Measurements from ENCODE around the gene MBTPS1. TPM values are rescaled to one million over a fixed set of nuclear protein-coding genes. Genes with fewer than 3 reads are reported as not detected.

Gene MBTPS1
- total RNA-seq, 1 experiment from 2014 or later: 56.1 TPM

- Histone ChIP-seq H3K36me3 (ENCODE audit: low read depth, low read length) (no peaks in the 10 kb centered on the region), H3K9me3 (ENCODE audit: low read length) (no peaks in the 10 kb centered on the region), H3K4me1 (ENCODE audit: insufficient read depth, low read length) (no peaks in the 10 kb centered on the region), H3K27me3 (ENCODE audit: low read length) (no peaks in the 10 kb centered on the region), H3K79me2 (ENCODE audit: low read length) (no peaks in the 10 kb centered on the region), H2AFZ (ENCODE audit: low read length) (no peak overlapping the region), H3F3A (ENCODE audit: low read length, unreplicated experiment) (no peaks in the 10 kb centered on the region), H4K20me1 (ENCODE audit: low read length) (no peaks in the 10 kb centered on the region), H3K27ac (ENCODE audit: low read length) (no peak overlapping the region), H3K9me2 (replicated peaks; ENCODE audit: low read length) (no peaks in the 10 kb centered on the region), H3K9ac (ENCODE audit: low read length) (no peak overlapping the region), H3K4me3 (ENCODE audit: low read length) (no peak overlapping the region), H3K4me2 (ENCODE audit: low read length) (no peak overlapping the region)
- ChIA-PET POLR2A (ENCODE audit: unreplicated experiment) (no interaction called here), CTCF (no interaction called here)
- intact Hi-C loops (cut with micrococcal nuclease): no loop called here
- TF ChIP-seq EZH2 (IDR thresholded peaks at IDR 0.05; ENCODE audit: low read length, unreplicated experiment): no peak
- TF ChIP-seq CTCF (conservative IDR thresholded peaks at IDR 0.05; ENCODE audit: low read depth, low read length): no peak
- TF ChIP-seq EZH2phosphoT487 (IDR thresholded peaks at IDR 0.05; ENCODE audit: borderline replicate concordance, low read length): no peak
- DNase-seq (no peak), ATAC-seq (no peak)
- BruUV-seq (replicated peaks): no TSS peak
Observed at GRCh38 chr16:84005391-84005790, 111.4 kb downstream of the MBTPS1 start.

GRCh38 chr16:84004442-84004841 lies 112.3 kb downstream of the MBTPS1 start:
- ChIA-PET CTCF (no interaction called here), POLR2A (ENCODE audit: unreplicated experiment) (no interaction called here)
- Histone ChIP-seq H2AFZ (ENCODE audit: low read length) (no peak overlapping the region), H3K79me2 (ENCODE audit: low read length) (no peaks in the 10 kb centered on the region), H3K27me3 (ENCODE audit: low read length) (no peaks in the 10 kb centered on the region), H3K4me3 (ENCODE audit: low read length) (no peak overlapping the region), H3K9me2 (replicated peaks; ENCODE audit: low read length) (no peaks in the 10 kb centered on the region), H3K9me3 (ENCODE audit: low read length) (no peaks in the 10 kb centered on the region), H3K4me2 (ENCODE audit: low read length) (no peak overlapping the region), H3K9ac (ENCODE audit: low read length) (no peak overlapping the region), H4K20me1 (ENCODE audit: low read length) (no peaks in the 10 kb centered on the region), H3K27ac (ENCODE audit: low read length) (no peak overlapping the region), H3F3A (ENCODE audit: low read length, unreplicated experiment) (no peaks in the 10 kb centered on the region), H3K4me1 (ENCODE audit: insufficient read depth, low read length) (no peaks in the 10 kb centered on the region), H3K36me3 (ENCODE audit: low read depth, low read length) (no peaks in the 10 kb centered on the region)
- BruUV-seq (replicated peaks): no TSS peak
- intact Hi-C loops (cut with micrococcal nuclease): no loop called here
- ATAC-seq: no peak
- no peak for DNase-seq
- TF ChIP-seq EZH2phosphoT487 (IDR thresholded peaks at IDR 0.05; ENCODE audit: borderline replicate concordance, low read length) (no peak), CTCF (conservative IDR thresholded peaks at IDR 0.05; ENCODE audit: low read depth, low read length) (no peak), EZH2 (IDR thresholded peaks at IDR 0.05; ENCODE audit: low read length, unreplicated experiment) (no peak)

Other genes with a start within 250 kb of the MBTPS1 start
- gene MLYCD, start 217.8 kb downstream of the MBTPS1 start, total RNA-seq (2014; rRNA removed): 0.95 and 1.2 TPM in 2 replicates
- 6.6 and 9.8 TPM in 2 replicates for gene OSGIN1, start 163.7 kb downstream of the MBTPS1 start, total RNA-seq (2014; rRNA removed)
- 0.22 and 2.0 TPM in 2 replicates for gene NECAB2, start 148.7 kb downstream of the MBTPS1 start, total RNA-seq (2014; rRNA removed)
- not detected in 2 replicates for gene SLC38A8, start 74.1 kb downstream of the MBTPS1 start, total RNA-seq (2014; rRNA removed)
- 9.7 and 13.3 TPM in 2 replicates for gene HSDL1, start 28.2 kb upstream of the MBTPS1 start, total RNA-seq (2014; rRNA removed)
- gene DNAAF1, start 28.4 kb upstream of the MBTPS1 start, total RNA-seq (2014; rRNA removed): not detected in 2 replicates
- gene TAF1C, start 70.1 kb upstream of the MBTPS1 start, total RNA-seq (2014; rRNA removed): 21.8 and 28.0 TPM in 2 replicates
- not detected in 2 replicates for gene ADAD2, start 74.2 kb upstream of the MBTPS1 start, total RNA-seq (2014; rRNA removed)
- 0.04 TPM in 1 of 2 replicates, not detected in the other for gene KCNG4, start 123.1 kb upstream of the MBTPS1 start, total RNA-seq (2014; rRNA removed)
- gene WFDC1, start 177.9 kb upstream of the MBTPS1 start, total RNA-seq (2014; rRNA removed): 0.15 TPM in 1 of 2 replicates, not detected in the other